HG02981 (cell line): Measurements from ENCODE around the gene HS3ST4.

ENCODE experiments used
- ATAC-seq: cut with Tn5 transposase; IDR thresholded peaks from one replicate; pipeline ENCODE4 v1.9.1; 2021; ENCODE audit warnings: mild to moderate bottlenecking, moderate library complexity; ENCODE audit not compliant: unreplicated experiment

HS3ST4 gene

GRCh38 chr16:25691519-25692091 lies at the start of gene HS3ST4:
TSS of gene HS3ST4 (plus strand) at chr16:25691959.
- ATAC-seq, result no peak

- ATAC-seq, result no peak
Measured at GRCh38 chr16:25643633-25644032, 48.1 kb upstream of the HS3ST4 start.

DNA sequence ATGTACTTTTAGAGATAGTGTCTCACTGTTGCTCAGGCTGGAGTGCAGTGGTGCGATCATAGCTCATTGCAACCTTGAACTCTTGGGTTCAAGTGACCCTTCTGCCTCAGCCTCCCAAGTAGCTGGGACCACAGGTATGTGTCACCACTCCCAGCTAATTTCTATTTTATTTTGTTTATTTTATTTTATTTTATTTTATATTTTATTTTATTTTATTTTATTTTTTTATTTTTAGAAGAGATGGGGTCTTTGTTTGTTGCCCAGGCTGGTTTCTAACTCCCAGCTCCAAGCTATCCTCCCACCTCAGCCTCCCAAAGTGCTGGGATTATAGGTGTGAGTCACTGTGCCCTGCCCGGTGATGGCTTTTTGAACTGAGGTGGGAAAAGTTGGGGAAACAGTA lies 35.1 kb upstream of the HS3ST4 start:
- no peak for ATAC-seq

DNA sequence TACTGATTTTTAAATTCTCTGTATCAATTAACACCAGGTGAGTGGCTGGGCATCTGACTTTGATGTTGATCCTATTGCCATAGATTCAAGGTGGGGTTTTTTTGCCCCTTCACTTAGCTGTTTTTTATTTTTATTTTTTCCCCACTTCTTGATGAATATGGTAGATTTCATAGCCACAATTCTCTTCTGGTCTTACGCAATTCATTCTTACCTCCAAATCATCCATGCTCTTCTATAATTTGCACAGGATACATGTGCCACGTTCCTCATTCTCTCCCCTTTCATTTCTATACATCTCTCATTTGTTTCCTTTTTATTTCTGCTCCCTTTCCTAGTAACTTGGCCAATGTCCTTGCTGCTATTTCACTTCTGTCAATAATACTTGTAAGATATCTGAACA lies 14.9 kb upstream of the HS3ST4 start:
- no peak for ATAC-seq

- no peak for ATAC-seq
Measured at GRCh38 chr16:25679511-25679910, 12.2 kb upstream of the HS3ST4 start.

DNA sequence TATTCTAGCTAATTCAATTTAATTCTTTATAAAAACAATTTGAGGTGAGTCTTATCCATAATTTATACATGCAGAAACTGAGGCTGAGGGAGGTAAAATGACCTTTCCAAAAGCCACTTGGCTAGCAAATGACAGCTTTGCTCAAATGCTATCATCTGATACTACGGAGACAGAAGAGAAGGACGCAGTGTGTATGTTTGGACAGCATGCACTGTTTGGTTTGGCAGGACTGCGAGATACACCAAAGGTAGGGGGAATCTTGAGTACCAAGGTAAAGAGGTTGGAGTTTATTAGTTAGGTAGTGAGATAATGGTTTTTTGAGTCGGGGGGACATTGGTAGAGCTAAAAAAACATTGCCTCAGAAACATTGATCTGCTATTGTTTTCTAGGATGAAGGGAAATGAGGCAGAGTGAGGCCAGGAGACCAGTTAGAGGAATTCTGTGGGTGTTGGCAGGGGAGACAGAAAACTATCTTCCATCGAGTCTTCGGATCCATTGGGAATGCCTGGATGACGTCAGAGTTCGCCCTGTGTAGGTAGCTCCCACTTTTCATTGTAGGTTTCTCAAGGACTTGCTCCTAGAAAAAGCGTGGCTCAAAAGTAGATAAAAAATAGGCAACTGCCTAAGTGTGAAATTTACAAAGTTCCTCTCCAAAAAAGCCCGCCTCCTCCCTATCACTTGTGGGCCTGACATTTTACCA lies 2.5 kb upstream of the HS3ST4 start:
- no peak for ATAC-seq

GRCh38 chr16:25690552-25691143 lies 1.1 kb upstream of the HS3ST4 start:
- ATAC-seq, result no peak

DNA sequence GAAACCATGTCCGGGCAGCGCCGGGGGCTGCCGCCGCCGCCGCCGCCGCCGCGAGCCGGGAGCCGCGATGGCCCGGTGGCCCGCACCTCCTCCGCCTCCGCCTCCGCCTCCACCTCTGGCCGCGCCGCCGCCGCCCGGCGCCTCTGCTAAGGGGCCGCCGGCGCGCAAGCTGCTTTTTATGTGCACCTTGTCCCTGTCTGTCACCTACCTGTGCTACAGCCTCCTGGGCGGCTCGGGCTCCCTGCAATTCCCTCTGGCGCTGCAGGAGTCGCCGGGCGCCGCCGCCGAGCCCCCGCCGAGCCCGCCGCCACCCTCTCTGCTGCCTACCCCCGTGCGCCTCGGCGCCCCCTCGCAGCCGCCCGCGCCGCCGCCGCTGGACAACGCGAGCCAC lies 587 bp downstream of the HS3ST4 start:
- no peak for ATAC-seq

DNA sequence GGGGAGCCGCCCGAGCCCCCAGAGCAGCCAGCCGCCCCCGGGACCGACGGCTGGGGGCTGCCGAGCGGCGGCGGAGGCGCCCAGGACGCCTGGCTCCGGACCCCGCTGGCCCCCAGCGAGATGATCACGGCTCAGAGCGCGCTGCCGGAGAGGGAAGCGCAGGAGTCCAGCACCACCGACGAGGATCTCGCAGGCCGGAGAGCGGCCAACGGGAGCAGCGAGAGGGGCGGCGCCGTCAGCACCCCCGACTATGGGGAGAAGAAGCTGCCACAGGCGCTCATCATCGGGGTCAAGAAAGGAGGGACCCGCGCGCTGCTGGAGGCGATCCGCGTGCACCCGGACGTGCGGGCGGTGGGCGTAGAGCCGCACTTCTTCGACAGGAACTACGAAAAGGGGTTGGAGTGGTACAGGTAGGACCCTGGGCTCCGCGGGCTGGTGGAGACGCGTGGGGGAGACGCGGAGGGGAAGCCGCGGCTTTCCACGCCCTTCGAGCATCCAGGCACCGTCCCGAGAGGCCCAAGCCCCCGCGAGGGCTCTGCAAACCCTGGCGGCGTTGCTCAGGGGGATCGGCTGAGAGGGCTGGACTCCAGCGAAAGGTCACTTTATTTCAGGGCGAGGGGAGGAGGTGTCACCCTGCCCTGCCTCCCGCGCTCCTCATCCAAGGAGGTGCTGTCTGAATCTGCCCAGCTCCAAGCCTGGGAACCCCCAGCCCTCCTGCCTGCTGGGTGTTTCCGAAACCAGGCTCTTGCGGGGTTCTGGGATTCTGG lies 1.2 kb downstream of the HS3ST4 start:
- ATAC-seq, result no peak

GRCh38 chr16:25693631-25694030 lies 1.9 kb downstream of the HS3ST4 start:
- ATAC-seq, result no peak

GRCh38 chr16:25699069-25699468 lies 7.3 kb downstream of the HS3ST4 start:
- no peak for ATAC-seq

DNA sequence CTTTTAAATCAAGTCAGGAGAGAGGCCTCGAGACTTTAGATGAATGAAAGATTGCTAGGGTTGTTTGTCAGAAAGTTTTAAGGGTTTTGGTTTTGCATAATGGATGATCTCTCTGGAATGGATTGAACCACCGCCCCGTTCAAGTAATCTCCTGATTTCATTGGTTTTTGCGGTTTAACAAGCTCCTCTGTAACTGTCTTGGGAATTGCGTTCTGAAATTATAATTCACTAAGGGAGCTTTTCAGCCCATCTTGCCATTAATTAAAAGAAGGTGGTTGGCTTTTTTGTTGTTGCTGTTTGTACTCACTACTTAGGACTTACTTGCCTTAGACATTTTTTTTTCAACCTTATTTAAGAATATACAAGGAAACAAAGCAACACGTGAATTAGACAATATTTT lies 8.8 kb downstream of the HS3ST4 start:
- ATAC-seq, result no peak

DNA sequence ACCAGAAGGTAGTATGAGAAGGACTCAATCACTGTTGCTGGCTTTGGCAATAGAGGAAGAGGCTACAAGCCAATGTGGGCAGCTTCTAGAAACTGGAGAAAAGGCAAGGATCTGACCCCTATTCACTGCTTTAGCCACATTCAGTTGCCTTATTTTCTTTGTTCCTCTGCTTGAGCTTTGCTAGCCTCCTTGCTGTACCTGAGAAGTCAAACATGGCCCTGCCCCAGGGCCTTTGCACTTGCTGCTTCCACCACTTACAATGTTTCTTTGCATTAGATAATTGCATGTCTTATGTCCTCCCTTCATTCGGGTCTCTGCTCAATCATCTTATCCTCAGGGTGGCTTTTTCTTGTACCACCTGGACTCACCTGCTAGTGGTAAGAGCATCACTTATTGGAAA lies 15.8 kb downstream of the HS3ST4 start:
- ATAC-seq, result no peak

DNA sequence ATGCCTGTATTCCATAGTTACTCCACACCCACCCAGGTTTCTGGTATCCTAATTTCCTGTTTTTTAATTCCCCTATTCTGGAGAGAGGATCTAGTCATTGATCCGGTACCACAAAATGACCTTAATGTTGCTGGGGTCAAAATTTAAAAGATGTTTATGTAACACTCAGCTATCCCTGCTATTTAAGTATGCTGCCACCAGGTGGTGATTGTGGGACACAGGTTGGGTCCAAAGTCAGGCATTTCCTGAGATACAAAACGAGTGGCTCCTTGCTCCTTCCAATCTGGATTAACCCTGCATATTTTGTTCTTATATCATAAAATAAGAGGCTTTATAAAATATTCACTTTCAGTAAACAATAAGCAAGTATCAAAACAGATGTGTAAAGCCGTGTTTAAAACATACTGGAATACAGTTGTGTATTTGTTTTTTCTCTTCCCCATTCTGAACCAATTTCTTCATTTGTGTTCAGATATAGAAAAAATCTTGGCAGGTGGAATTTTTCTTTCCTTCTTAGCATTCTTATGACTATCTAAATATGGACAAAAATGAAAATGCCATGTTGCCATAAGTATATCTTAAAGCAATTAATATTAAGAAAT lies 16.3 kb downstream of the HS3ST4 start:
- no peak for ATAC-seq

DNA sequence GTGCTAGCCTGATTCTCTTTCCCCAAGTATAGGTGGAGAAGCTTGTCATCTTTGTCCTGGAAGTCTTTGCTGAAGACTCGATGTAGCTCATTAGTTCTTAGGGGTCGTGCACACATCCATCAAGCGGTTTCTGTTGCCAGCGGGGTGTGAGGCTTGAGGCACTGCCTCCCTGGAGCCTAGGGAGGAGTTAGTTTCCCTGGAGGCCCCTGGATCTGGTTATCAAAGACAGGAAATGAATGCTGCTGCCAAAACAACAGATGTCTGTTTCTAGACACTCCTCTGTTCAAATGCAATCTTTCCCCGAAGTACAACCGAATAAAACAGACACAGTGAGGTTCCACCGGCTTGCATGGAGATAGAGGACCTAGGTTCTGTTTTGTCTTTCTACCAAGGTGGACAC lies 17.5 kb downstream of the HS3ST4 start:
- ATAC-seq, result no peak

DNA sequence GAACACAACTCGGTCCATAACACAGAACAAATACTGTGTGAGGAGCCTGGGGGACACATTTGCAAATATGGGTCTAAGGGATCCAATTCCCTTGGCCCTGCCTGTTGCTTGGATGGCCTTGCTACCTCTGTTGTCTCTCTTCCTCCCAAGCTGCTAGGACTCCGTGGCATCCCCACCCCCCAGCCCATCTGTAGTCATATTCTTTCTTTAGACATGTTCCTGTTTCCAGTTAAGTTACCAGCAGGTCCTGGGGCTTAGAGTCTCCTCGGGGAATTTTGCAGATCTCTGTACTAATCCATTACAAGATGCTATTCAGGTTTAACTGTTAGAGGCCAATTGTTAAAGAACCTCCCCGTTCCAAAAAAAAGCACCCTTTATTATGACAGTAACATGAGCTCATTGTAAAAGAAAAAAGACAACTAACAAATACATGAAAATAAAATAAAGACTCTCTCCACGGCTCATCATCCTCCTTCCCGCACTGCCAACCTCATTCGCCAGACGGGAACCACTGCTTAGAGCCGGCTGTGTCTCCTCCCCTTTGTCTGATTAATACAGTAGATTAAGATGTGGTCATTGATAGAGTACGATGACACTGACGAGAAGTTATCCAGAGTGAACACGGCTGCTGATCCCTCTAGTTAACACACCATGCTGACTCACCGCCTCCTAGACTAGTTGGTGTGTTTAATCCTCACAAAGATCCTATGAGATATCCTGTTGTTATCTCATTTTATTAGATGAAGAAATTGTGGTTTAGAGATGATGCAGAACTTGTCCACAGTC lies 22.2 kb downstream of the HS3ST4 start:
- ATAC-seq, result no peak

- no peak for ATAC-seq
Measured at GRCh38 chr16:25716186-25716585, 24.4 kb downstream of the HS3ST4 start.

GRCh38 chr16:25721439-25721838 lies 29.7 kb downstream of the HS3ST4 start:
- ATAC-seq, result no peak

DNA sequence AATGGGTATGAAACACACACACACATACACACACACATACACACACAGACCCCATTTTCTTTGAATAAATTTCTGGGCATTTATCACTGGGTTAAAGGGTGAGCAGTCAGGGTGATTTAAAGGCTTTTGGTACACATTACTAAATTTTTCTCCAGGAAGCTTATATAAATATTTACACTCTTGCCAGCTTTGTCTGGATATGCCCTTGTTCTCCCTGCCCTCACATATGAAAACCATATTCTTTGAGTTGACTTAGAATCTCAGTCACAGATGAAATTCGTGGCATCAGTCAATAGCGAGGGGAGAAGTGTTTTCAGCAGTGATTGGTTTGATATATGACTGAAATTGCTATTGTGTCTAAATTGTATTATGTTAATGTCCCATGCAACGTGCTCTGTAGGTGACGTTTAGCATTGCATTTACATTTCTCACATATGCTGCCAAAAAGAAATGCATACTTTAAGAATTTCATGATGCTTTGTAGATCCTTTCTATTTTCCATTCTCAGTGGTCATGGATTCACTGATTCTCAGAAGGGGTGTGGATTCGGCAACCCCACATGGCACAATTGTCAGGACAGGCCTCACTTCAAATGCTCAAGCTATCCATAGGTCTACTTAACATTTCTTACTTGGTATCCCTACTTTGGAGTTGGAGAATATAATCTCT lies 34.8 kb downstream of the HS3ST4 start:
- ATAC-seq, result no peak
